OCI-LY1 (cell line): ENCODE data around the gene EML2.

Experiments used
- EZH2 ChIP-seq: fragments of 200-600 bp; sonication (generic), shearing (Covaris generic); IDR thresholded peaks from 2 replicates; pipeline ENCODE4 v1.8.0; 2017; ENCODE audit warnings: borderline replicate concordance, mixed run types, mild to moderate bottlenecking, antibody characterized with exemption, low read length, moderate library complexity, mixed read lengths
- TF ChIP-seq, protein P1 (sequence below): fragments of 200-600 bp; sonication (generic), shearing (Covaris generic); IDR thresholded peaks from 2 replicates; pipeline ENCODE4 v1.5.1; 2017; ENCODE audit warnings: mild to moderate bottlenecking, antibody characterized with exemption, low read length, moderate library complexity, mixed read lengths

- TF ChIP-seq, protein P1, sequence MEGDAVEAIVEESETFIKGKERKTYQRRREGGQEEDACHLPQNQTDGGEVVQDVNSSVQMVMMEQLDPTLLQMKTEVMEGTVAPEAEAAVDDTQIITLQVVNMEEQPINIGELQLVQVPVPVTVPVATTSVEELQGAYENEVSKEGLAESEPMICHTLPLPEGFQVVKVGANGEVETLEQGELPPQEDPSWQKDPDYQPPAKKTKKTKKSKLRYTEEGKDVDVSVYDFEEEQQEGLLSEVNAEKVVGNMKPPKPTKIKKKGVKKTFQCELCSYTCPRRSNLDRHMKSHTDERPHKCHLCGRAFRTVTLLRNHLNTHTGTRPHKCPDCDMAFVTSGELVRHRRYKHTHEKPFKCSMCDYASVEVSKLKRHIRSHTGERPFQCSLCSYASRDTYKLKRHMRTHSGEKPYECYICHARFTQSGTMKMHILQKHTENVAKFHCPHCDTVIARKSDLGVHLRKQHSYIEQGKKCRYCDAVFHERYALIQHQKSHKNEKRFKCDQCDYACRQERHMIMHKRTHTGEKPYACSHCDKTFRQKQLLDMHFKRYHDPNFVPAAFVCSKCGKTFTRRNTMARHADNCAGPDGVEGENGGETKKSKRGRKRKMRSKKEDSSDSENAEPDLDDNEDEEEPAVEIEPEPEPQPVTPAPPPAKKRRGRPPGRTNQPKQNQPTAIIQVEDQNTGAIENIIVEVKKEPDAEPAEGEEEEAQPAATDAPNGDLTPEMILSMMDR: peak; percentile 45; the same call in 1 of the 2 replicates
- no peak for TF ChIP-seq EZH2
These were observed 48.1 kb downstream of the EML2 start for GRCh38 chr19:45591004-45591637.
